Right cardiac atrium (tissue), 5 donors: ENCODE results near the gene DTNB. TPM values are rescaled to one million over a fixed set of nuclear protein-coding genes. Genes with fewer than 3 reads are reported as not detected.

Source experiments
- ATAC-seq, 2 donors: fragments of 200-7000 bp; cut with Tn5 transposase; one replicate each; pipeline versions ENCODE4 v1.8.0 to v1.9.1; 2020; ENCODE audit warnings: moderate library complexity in 2 of 2, mild to moderate bottlenecking in 1 of 2
- DNase-seq, 3 donors: peaks; one replicate each; pipeline ENCODE4 v3.0.0-alpha.2; 2020
- H3K27ac ChIP-seq: one replicate; pipeline ENCODE4 v1.5.1; 2013; ENCODE audit warnings: mild to moderate bottlenecking, low read length, control low read depth, moderate library complexity
- H3K27me3 ChIP-seq: one replicate; pipeline ENCODE4 v1.6.1; 2013; ENCODE audit not compliant: control insufficient read depth, insufficient read depth
- H3K4me1 ChIP-seq: one replicate; pipeline ENCODE4 v1.6.1; 2013; ENCODE audit warnings: low read length; ENCODE audit not compliant: control insufficient read depth, insufficient read depth
- H3K4me3 ChIP-seq: one replicate; pipeline ENCODE4 v1.5.1; 2013; ENCODE audit warnings: low read length, control low read depth
- H3K9me3 ChIP-seq: one replicate; pipeline ENCODE4 v1.6.1; 2013; ENCODE audit warnings: low read length; ENCODE audit not compliant: control insufficient read depth
- WGBS: extraction: QIAGEN DNeasy Blood & Tissue Kit; methylation state at CpG from one replicate; pipeline ENCODE4 v1.1.7; 2013; 5-methylcytosine and 5-hydroxymethylcytosine counted together
- intact Hi-C, 4 donors: fragments of 100-400 bp; cut with DNase I; formaldehyde crosslinking; loops; one replicate each; pipeline versions ENCODE4 v1.11.0 to v1.14.0; 2022 to 2023
- polyA plus RNA-seq: library from polyadenylated mRNA; stranded (reverse); fragments of 200-250 nt; gene quantifications from one replicate; pipeline ENCODE4 v1.2.3, GENCODE V29; 2013
- total RNA-seq, 4 donors: library from RNA; stranded (reverse); fragmentation: NEBNext Ultra II Directional; extraction: Animal tissue kit (Norgen Biotek cat#: 25700); gene quantifications; one replicate each; pipeline ENCODE4 v1.2.1, GENCODE V29; 2021
- donor health status: healthy with polysubstance abuse.
- donor health status: DM: no; HTN: yes; CAD: no.
- donor health status: DM: no; HTN: no; CAD: no.
- donor health status: DM: no; HTN: yes; CAD: no; lungs with severe emphysema.
- donor health status: DM: yes; HTN: yes; CAD: no.

The DTNB gene
- total and polyA plus RNA-seq, 5 donors, result 3.6 to 8.1 (median 6.0) TPM

DNA sequence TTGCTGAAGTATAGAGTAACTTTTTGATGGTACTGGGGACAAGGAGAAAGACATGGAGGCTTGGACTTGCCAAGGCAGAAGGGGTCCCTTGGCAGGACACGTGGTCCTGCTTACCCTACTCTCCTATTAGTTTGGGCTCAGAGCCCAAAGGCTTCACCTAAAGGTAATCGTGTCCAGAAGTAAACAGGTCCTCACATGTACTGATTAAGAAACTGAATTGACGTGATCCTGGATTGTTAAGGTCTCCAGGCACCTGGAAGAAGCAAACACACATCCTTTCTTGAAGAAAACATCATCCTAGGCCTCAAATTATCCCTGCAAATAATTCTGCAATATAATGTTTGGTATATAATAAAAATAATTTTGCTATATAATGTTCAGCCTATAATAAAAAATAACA, 50.0 kb downstream of the DTNB start:
- Histone ChIP-seq H3K27ac (no peak overlapping the region), H3K9me3 (no peaks in the 10 kb centered on the region), H3K27me3 (no peaks in the 10 kb centered on the region), H3K4me3 (no peak overlapping the region), H3K4me1 (no peaks in the 10 kb centered on the region)
- intact Hi-C loops, result no loop called here
- DNase-seq (no peak), ATAC-seq (no peak)
- WGBS, result 84% methylated on average over 3 of the region's 3 CpGs

- H3K27ac ChIP-seq, result no peak overlapping the region
- no peaks in the 10 kb centered on the region for H3K9me3 ChIP-seq
- DNase-seq, result peak in 1 of 3 donors; percentile 36
- no peak overlapping the region for H3K4me3 ChIP-seq
- H3K4me1 ChIP-seq, result no peaks in the 10 kb centered on the region
- 76% methylated on average over 4 of the region's 4 CpGs for WGBS
- no peak for ATAC-seq
- H3K27me3 ChIP-seq, result no peaks in the 10 kb centered on the region
- intact Hi-C loops, result no loop called here
Measured at GRCh38 chr2:25620711-25621110, 52.7 kb downstream of the DTNB start.

DNA sequence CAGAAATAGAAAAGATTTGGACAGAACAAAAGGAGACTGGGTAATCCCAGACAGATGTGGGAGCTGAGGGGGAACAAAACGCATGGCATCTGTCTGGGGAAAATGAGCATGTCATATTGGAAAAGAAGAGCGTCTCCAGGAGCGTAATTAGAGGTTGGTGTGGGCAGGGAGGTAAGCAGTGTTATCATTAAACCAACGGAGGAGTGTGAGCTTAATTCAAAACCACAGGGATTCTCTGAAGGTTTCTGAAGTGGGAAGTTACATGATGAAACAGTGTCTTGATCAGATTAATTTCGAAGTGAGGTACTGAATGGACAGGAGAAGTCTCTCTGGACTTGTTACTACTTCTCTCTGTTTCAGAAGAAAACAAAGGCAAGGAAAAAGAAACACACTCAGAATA, 53.3 kb downstream of the DTNB start:
- H3K4me1 ChIP-seq, result no peaks in the 10 kb centered on the region
- H3K27ac ChIP-seq, result no peak overlapping the region
- ATAC-seq, result no peak
- no peaks in the 10 kb centered on the region for H3K9me3 ChIP-seq
- intact Hi-C loops, result no loop called here
- H3K27me3 ChIP-seq, result no peaks in the 10 kb centered on the region
- DNase-seq, result no peak
- 84% methylated on average over 5 of the region's 5 CpGs for whole genome bisulfite sequencing
- no peak overlapping the region for H3K4me3 ChIP-seq

- WGBS, result 82% methylated on average over 4 of the region's 4 CpGs
- Histone ChIP-seq H3K27ac (no peak overlapping the region), H3K9me3 (no peaks in the 10 kb centered on the region), H3K4me1 (no peaks in the 10 kb centered on the region), H3K4me3 (no peak overlapping the region), H3K27me3 (no peaks in the 10 kb centered on the region)
- intact Hi-C loops, result no loop called here
- ATAC-seq, result no peak
- no peak for DNase-seq
Measured at GRCh38 chr2:25619185-25619584, 54.2 kb downstream of the DTNB start.

DNA sequence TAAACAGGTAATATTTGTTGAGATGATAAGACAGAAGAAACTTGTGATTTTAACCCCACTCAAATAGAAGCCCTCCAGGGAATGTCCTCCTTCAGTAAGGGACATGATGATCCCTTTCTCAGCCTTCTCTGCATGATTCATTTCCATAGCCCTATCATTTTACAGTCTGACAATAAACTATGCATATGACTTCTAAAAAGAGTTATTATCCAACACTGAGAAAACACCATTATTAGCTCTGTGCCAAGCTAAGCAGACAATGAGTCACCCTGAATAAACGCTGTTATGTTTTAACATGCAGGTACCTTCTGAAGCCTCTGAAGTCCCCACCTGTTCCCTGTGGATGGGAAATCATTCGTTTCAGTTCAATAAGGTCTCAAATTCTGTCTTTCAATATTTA, 54.7 kb downstream of the DTNB start:
- intact Hi-C loops, result no loop called here
- ATAC-seq, result peak; percentile 41 to 70
- no peaks in the 10 kb centered on the region for H3K9me3 ChIP-seq
- no peaks in the 10 kb centered on the region for H3K4me1 ChIP-seq
- no peak overlapping the region for H3K27ac ChIP-seq
- H3K4me3 ChIP-seq, result no peak overlapping the region
- no peak for DNase-seq
- no peaks in the 10 kb centered on the region for H3K27me3 ChIP-seq
- WGBS, result 65% methylated on average over 2 of the region's 2 CpGs

GRCh38 chr2:25617948-25618646, 55.3 kb downstream of the DTNB start:
- H3K27me3 ChIP-seq, result no peaks in the 10 kb centered on the region
- WGBS, result 47% methylated on average over 7 of the region's 7 CpGs
- no peaks in the 10 kb centered on the region for H3K4me1 ChIP-seq
- DNase-seq (no peak), ATAC-seq (peak; percentile 90 to 96)
- H3K27ac ChIP-seq, result no peak overlapping the region
- intact Hi-C loops, result no loop called here
- no peak overlapping the region for H3K4me3 ChIP-seq
- H3K9me3 ChIP-seq, result no peaks in the 10 kb centered on the region

DNA sequence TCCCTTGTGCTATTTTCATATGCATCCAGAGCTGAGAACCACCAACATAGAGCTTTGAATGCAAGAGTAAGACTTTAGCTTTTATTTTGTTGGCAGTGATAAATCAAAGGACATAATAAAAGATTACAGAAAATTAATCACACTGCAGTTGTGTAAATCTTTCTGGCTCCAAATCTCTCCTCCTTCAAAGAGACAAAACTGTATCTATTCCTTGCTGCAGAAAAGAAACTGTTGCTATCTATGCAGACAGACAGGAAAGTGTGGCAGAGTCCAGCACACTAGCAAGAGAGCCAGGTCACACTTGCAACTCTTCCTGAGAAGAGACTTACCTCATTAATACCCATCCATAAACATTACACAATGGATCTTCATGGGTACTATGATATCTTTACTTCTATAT, 57.5 kb downstream of the DTNB start:
- H3K27me3 ChIP-seq, result no peaks in the 10 kb centered on the region
- no peaks in the 10 kb centered on the region for H3K4me1 ChIP-seq
- H3K27ac ChIP-seq, result no peak overlapping the region
- ATAC-seq (no peak), DNase-seq (no peak)
- H3K9me3 ChIP-seq, result no peaks in the 10 kb centered on the region
- intact Hi-C loops, result no loop called here
- no peak overlapping the region for H3K4me3 ChIP-seq

DNA sequence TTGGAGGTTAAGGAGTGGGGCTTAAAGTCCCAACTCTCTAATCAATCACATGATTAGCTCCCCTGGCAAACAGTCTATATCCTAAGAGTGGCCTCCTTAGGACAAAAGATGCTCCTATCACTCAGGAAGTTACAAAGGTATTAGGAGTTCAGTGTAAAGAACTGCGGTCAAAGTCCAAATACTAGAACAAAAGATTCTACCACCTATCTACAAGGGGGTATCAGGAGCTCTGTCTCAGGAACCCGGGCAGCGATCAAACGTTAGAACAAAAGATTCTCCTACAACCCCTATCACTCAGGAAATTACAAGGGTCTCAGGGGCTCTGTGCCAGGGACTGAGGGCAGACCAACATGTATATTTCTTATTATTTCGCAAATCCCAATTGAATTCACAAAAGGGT, 58.0 kb downstream of the DTNB start:
- DNase-seq (no peak), ATAC-seq (no peak)
- Histone ChIP-seq H3K27ac (no peak overlapping the region), H3K4me3 (no peak overlapping the region), H3K27me3 (no peaks in the 10 kb centered on the region), H3K9me3 (no peaks in the 10 kb centered on the region), H3K4me1 (no peaks in the 10 kb centered on the region)
- 61% methylated on average over 5 of the region's 5 CpGs for WGBS
- intact Hi-C loops, result no loop called here

- Histone ChIP-seq H3K27me3 (no peaks in the 10 kb centered on the region), H3K4me1 (no peaks in the 10 kb centered on the region), H3K27ac (no peak overlapping the region), H3K9me3 (no peaks in the 10 kb centered on the region), H3K4me3 (no peak overlapping the region)
- ATAC-seq (no peak), DNase-seq (no peak)
- 71% methylated on average over 8 of the region's 8 CpGs for WGBS
- intact Hi-C loops, result no loop called here
Measured at GRCh38 chr2:25614711-25615110, 58.7 kb downstream of the DTNB start.

GRCh38 chr2:25608718-25609117, 64.7 kb downstream of the DTNB start:
- ATAC-seq (no peak), DNase-seq (no peak)
- Histone ChIP-seq H3K9me3 (no peaks in the 10 kb centered on the region), H3K27me3 (no peaks in the 10 kb centered on the region), H3K4me1 (no peaks in the 10 kb centered on the region), H3K27ac (no peak overlapping the region), H3K4me3 (no peak overlapping the region)
- intact Hi-C loops, result loop anchor here in 3 of 4 donors (2.0 to 10.0 kb wide), 3 partner anchors 54 to 56 kb away; no protein-coding TSS in a partner anchor

- H3K4me3 ChIP-seq, result no peak overlapping the region
- ATAC-seq, result no peak
- intact Hi-C loops, result loop anchor here in 2 of 4 donors (5.0 to 10.0 kb wide), 2 partner anchors 55 to 58 kb away; no protein-coding TSS in a partner anchor
- no peaks in the 10 kb centered on the region for H3K9me3 ChIP-seq
- H3K27ac ChIP-seq, result no peak overlapping the region
- no peaks in the 10 kb centered on the region for H3K4me1 ChIP-seq
- 6% methylated on average over 1 of the region's 1 CpG for WGBS
- no peak for DNase-seq
- H3K27me3 ChIP-seq, result no peaks in the 10 kb centered on the region
Measured at GRCh38 chr2:25606892-25607291, 66.5 kb downstream of the DTNB start.

DNA sequence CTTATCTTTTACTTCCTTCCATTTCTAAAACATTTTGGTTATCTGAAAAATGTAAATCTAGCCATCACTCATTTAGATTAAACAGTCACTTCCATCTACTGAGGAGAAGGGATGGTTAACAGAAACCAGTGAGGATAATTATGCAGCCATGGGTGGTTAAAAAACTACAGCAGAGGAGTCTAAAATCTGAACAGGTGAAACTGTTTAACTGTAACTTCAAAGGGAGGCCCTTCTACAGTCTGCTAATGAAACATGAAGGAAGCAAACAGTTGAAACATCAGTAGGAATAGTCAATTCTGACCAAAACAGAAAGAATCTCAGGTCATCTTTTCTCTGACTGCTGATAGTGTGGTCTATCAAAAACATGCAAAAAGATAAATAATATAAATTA, 71.0 kb downstream of the DTNB start:
- no peaks in the 10 kb centered on the region for H3K27me3 ChIP-seq
- H3K27ac ChIP-seq, result no peak overlapping the region
- no peak overlapping the region for H3K4me3 ChIP-seq
- no peak for DNase-seq
- H3K9me3 ChIP-seq, result no peaks in the 10 kb centered on the region
- intact Hi-C loops, result loop anchor here in 1 of 4 donors (10.0 kb wide), 1 partner anchor 62 kb away; no protein-coding TSS in a partner anchor
- H3K4me1 ChIP-seq, result no peaks in the 10 kb centered on the region
- no peak for ATAC-seq
